Gastrocnemius medialis (tissue), 4 donors: ENCODE results near the gene CLK1.

ENCODE experiments used
- POLR2A ChIP-seq, 2 donors: fragments of 450-650 bp; IDR thresholded peaks; one replicate each; pipeline ENCODE4 v1.6.1; 2017; ENCODE audit warnings: antibody characterized with exemption in 2 of 2, mild to moderate bottlenecking in 2 of 2, moderate library complexity in 2 of 2
- TF ChIP-seq, protein P1 (sequence below), 5 experiments: fragments of 450-650 bp in 3 of 5; fragments of 200-600 bp in 2 of 5; sonication (generic) in 2 of 5; IDR thresholded peaks in 4 of 5; conservative IDR thresholded peaks in 1 of 5; 1 replicate in 4 of 5; 2 replicates in 1 of 5; pipeline ENCODE4 v1.5.1; 2016 to 2019; ENCODE audit warnings: antibody characterized with exemption in 5 of 5, mild to moderate bottlenecking in 3 of 5, moderate library complexity in 3 of 5

DNA sequence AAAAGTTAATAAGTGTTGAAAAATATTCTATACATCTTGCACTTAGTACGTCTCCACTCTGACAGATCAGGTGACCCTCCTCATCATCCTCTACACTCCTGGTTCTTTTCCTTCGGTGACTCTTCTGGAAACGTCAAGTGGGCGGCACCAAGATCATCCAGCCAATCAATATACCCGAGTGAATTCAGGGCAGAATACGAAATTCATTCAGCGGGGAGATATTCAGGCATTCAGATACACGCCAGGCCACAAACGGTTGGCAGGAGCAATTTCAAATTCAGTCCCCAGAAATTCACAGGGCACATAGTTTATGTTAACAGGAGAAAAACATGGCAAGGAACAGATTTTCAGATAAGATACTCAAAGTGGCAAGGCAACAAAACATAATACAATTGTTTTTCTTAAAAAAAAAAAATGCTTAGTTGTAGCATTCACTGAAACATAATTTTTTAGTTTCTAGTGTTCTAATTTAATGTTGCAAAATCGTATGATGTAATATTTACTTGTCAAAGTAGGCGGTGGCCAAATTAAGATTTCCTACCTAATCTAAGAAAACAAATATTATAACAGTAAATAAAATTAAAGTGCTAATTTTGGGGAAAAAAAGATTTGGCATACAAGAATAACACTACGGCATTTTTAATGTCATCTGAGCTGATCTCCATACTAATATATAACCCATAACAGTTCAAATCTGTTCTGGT is 4.2 kb downstream of the CLK1 start:
- TF ChIP-seq, protein P1, sequence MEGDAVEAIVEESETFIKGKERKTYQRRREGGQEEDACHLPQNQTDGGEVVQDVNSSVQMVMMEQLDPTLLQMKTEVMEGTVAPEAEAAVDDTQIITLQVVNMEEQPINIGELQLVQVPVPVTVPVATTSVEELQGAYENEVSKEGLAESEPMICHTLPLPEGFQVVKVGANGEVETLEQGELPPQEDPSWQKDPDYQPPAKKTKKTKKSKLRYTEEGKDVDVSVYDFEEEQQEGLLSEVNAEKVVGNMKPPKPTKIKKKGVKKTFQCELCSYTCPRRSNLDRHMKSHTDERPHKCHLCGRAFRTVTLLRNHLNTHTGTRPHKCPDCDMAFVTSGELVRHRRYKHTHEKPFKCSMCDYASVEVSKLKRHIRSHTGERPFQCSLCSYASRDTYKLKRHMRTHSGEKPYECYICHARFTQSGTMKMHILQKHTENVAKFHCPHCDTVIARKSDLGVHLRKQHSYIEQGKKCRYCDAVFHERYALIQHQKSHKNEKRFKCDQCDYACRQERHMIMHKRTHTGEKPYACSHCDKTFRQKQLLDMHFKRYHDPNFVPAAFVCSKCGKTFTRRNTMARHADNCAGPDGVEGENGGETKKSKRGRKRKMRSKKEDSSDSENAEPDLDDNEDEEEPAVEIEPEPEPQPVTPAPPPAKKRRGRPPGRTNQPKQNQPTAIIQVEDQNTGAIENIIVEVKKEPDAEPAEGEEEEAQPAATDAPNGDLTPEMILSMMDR (IDR thresholded peaks at IDR 0.05 in 4 of 5, conservative IDR thresholded peaks at IDR 0.05 in 1 of 5) = no peak
- peak in 1 of 2 donors; percentile 54 for TF ChIP-seq POLR2A (IDR thresholded peaks at IDR 0.05)
